Daoy (cell line): ENCODE results near the gene CFAP126. TPM values are rescaled to one million over a fixed set of nuclear protein-coding genes. Genes with fewer than 3 reads are reported as not detected.

Experiments
- total RNA-seq: library from RNA; depleted of rRNA; stranded (reverse); fragments of >200 nt; shearing (Covaris generic); gene quantifications from 2 replicates; pipeline ENCODE4 v1.2.3, GENCODE V29; 2014; rRNA removed

CFAP126 gene
- total RNA-seq, 1 experiment from 2014 or later: not detected

Other genes with a start within 250 kb of the CFAP126 start
- 97.9 and 213 TPM in 2 replicates for gene PFDN2, start 249.8 kb downstream of the CFAP126 start, total RNA-seq
- gene NIT1, start 249.8 kb downstream of the CFAP126 start, total RNA-seq: 16.3 and 17.4 TPM in 2 replicates
- gene DEDD, start 235.2 kb downstream of the CFAP126 start, total RNA-seq: 22.0 and 24.2 TPM in 2 replicates
- 102 and 133 TPM in 2 replicates for gene UFC1, start 213.9 kb downstream of the CFAP126 start, total RNA-seq
- 6.2 and 13.5 TPM in 2 replicates for gene USP21, start 208.4 kb downstream of the CFAP126 start, total RNA-seq
- gene PPOX, start 201.4 kb downstream of the CFAP126 start, total RNA-seq: 6.8 and 10.9 TPM in 2 replicates
- 31.8 and 43.9 TPM in 2 replicates for gene B4GALT3, start 190.4 kb downstream of the CFAP126 start, total RNA-seq
- 0.68 and 0.91 TPM in 2 replicates for gene ADAMTS4, start 168.8 kb downstream of the CFAP126 start, total RNA-seq
- gene NDUFS2, start 165.5 kb downstream of the CFAP126 start, total RNA-seq: 157 and 168 TPM in 2 replicates
- gene FCER1G, start 152.6 kb downstream of the CFAP126 start, total RNA-seq: 1.5 TPM in 1 of 2 replicates, not detected in the other
- not detected in 2 replicates for gene APOA2, start 144.2 kb downstream of the CFAP126 start, total RNA-seq
- gene TOMM40L, start 141.8 kb downstream of the CFAP126 start, total RNA-seq: 11.8 and 13.6 TPM in 2 replicates
- not detected in 2 replicates for gene NR1I3, start 129.7 kb downstream of the CFAP126 start, total RNA-seq
- 0.06 TPM in 1 of 2 replicates, not detected in the other for gene PCP4L1, start 109.1 kb downstream of the CFAP126 start, total RNA-seq
- 0.57 TPM in 1 of 2 replicates, not detected in the other for gene MPZ, start 57.9 kb downstream of the CFAP126 start, total RNA-seq
- 20.6 and 22.5 TPM in 2 replicates for gene SDHC, start 53.5 kb downstream of the CFAP126 start, total RNA-seq
- gene FCGR2A, start 137.6 kb upstream of the CFAP126 start, total RNA-seq: not detected in 2 replicates
- 0.29 and 0.48 TPM in 2 replicates for gene HSPA6, start 156.7 kb upstream of the CFAP126 start, total RNA-seq
- gene FCGR3A, start 181.9 kb upstream of the CFAP126 start, total RNA-seq: not detected in 2 replicates